ENCODE measurements around the gene FBXO48. TPM values are rescaled to one million over a fixed set of nuclear protein-coding genes. Genes with fewer than 3 reads are reported as not detected.

Gene FBXO48
- total and polyA plus RNA-seq, 10 of the 15 experiments (the other 5 are each of a cell fraction or from before 2014, with no cell fraction given), result 0.56 to 2.3 (median 1.2) TPM

DNA sequence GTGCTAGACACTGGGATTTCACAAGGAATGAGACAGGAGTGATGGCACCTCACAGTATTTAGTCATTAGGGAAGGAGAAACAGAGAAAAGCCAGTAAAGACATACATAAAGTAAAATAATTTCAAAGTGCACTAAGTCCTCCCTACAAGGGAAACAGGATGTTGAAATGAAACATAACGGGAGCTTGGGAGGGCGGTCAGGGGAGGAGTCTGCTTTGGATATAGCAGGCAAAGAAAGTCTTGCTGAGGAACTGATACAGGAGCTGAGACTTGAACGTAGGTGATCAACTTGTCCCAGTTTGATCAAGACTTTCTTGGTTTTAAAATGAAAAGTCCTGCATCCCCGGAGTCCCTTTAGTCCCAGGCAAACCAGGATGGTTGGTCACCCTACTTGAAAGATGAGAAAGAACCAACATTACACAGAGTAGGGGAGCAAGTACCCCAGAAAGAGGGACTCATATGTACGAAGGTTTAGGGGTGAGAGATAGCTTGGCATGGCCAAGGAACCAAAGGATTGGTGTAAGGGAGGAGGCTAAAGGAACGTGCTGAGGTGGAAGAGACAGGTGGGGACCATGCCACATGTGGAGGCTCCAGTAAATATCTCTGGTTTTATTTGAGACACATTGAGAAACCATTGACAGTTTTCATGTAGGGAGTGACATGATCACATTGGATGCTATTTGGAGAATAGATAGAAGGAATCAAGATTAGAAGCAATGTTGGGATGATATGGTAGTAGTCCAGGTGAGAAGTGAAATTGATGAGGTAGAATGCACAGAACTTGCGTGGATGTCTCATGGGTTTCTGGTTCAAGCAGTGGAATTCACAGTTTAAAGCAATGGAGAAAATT lies 28.4 kb downstream of the FBXO48 start (continued):
- TF ChIP-seq KLF5 (IDR thresholded peaks at IDR 0.05; ENCODE audit: partially characterized antibody) (no peak), PRDM15 (CRISPR knock-in tag; IDR thresholded peaks at IDR 0.05) (peak; percentile 99), PAX5 (IDR thresholded peaks at IDR 0.05; ENCODE audit: borderline replicate concordance, low read depth, low read length) (0 out of 2 replicates have a peak, but pooled peaks have one; percentile 17), ETV6 (conservative IDR thresholded peaks at IDR 0.05 in 1 of 2, IDR thresholded peaks at IDR 0.05 in 1 of 2; ENCODE audit: borderline replicate concordance in 1 of 2, low read depth in 1 of 2) (0 out of 4 replicates have a peak, but pooled peaks of 1 of the 2 experiments have one; percentile 31), IKZF1 (conservative IDR thresholded peaks at IDR 0.05) (peak; percentile 44), PML (IDR thresholded peaks at IDR 0.05; ENCODE audit: low read length) (peak; percentile 100), RAD21 (IDR thresholded peaks at IDR 0.05; ENCODE audit: insufficient read depth, low read depth, low read length) (no peak), CBFB (IDR thresholded peaks at IDR 0.05; ENCODE audit: low read depth) (peak; percentile 98), NRF1 (conservative IDR thresholded peaks at IDR 0.05; ENCODE audit: low read depth, low read length) (no peak), HCFC1 (IDR thresholded peaks at IDR 0.05; ENCODE audit: low read length) (no peak; the same call in 1 of the 2 replicates), IKZF2 (IDR thresholded peaks at IDR 0.05) (peak; percentile 42 to 43; a peak in 2 of 4 replicates), EED (IDR thresholded peaks at IDR 0.05; ENCODE audit: low read depth) (peak; percentile 65; the same call in 1 of the 2 replicates), ZSCAN29 (IDR thresholded peaks at IDR 0.05) (no peak), SIN3A (IDR thresholded peaks at IDR 0.05; ENCODE audit: low read depth, low read length) (no peak), RELB (IDR thresholded peaks at IDR 0.05; ENCODE audit: low read depth) (0 out of 2 replicates have a peak, but pooled peaks have one; percentile 18), RAD51 (IDR thresholded peaks at IDR 0.05) (no peak), RUNX3 (IDR thresholded peaks at IDR 0.05; ENCODE audit: low read length) (peak; percentile 59; the same call in 1 of the 2 replicates), CHD4 (IDR thresholded peaks at IDR 0.05) (no peak), YY1 (IDR thresholded peaks at IDR 0.05; ENCODE audit: low read depth, low read length) (no peak), PBX3 (IDR thresholded peaks at IDR 0.05; ENCODE audit: insufficient replicate concordance, low read depth, low read length) (peak; percentile 76), MTA3 (IDR thresholded peaks at IDR 0.05; ENCODE audit: borderline replicate concordance, low read length) (peak; percentile 98), ZZZ3 (IDR thresholded peaks at IDR 0.05; ENCODE audit: control insufficient read depth, insufficient read length, low read depth) (no peak), KAT2A (conservative IDR thresholded peaks at IDR 0.05; ENCODE audit: control insufficient read depth, low read depth, low read length) (no peak), BHLHE40 (IDR thresholded peaks at IDR 0.05; ENCODE audit: borderline replicate concordance in 1 of 2, low read depth in 2 of 2, low read length in 1 of 2) (no peak), JUND (IDR thresholded peaks at IDR 0.05; ENCODE audit: low read depth, low read length) (no peak)
